Suprapubic skin (tissue), 4 donors: ENCODE measurements around the gene IQSEC1.

ENCODE experiments used
- CTCF ChIP-seq, 2 donors: fragments of 200-600 bp in 1 of 2; fragments of 450-650 bp in 1 of 2; sonication (generic) in 1 of 2; IDR thresholded peaks; one replicate each; pipeline ENCODE4 v1.5.1; 2016 to 2019; ENCODE audit warnings: antibody characterized with exemption in 2 of 2, mild to moderate bottlenecking in 1 of 2, moderate library complexity in 1 of 2
- EP300 ChIP-seq: sonication (generic); formaldehyde crosslinking; IDR thresholded peaks from one replicate; pipeline ENCODE4 v1.6.1; 2017; ENCODE audit warnings: antibody characterized with exemption
- POLR2A ChIP-seq, 2 donors: fragments of 450-650 bp; IDR thresholded peaks; one replicate each; pipeline ENCODE4 v1.6.1; 2017; ENCODE audit warnings: antibody characterized with exemption in 2 of 2, mild to moderate bottlenecking in 2 of 2, moderate library complexity in 2 of 2
- POLR2AphosphoS5 ChIP-seq, 3 donors: sonication (generic); formaldehyde crosslinking; IDR thresholded peaks; one replicate each; pipeline ENCODE4 v1.6.1; 2017; ENCODE audit warnings: antibody characterized with exemption in 3 of 3

DNA sequence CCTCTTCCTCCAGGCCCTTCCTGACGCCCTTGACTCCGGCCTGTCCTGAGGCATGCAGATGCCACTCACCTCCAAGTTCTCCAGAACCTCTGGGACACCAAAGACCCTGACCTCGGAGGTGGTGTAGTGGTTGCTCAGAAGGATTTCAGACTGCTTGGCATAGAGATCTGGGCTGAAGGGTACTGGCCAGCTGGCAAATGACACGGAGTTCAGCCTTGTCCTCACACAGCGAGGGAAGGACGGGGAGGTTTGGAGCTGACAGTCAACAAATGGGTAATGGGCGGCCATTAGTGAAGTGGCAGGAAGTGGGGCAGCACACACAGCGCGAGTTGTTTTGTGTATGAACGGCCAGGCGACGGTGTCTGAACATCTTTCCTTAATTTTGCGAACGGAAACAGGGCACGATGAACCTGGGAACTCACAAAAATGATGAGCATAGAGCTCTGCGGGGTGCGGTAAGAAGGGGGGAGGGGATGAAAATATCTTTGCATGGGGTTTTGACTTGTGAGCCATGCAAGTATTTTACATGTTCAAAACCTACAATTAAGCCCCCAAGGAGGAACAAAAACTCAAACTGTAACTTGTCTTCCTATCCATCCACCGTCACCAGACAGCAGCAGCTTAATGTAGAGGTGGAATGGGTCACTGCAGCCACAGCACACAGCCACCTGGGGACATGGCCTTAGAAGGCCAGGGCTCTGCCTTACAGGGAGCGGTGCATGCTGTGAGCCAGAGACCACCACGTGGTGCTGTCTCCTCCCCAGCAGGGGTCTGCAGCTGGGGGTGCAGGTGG lies 188.2 kb downstream of the IQSEC1 start:
- TF ChIP-seq CTCF (IDR thresholded peaks at IDR 0.05) (no peak), POLR2A (IDR thresholded peaks at IDR 0.05) (no peak), POLR2AphosphoS5 (IDR thresholded peaks at IDR 0.05) (no peak), EP300 (no peak)
